GF-D8 (cell line): ENCODE data around the gene GJA5.

Experiments used
- DNase-seq: peaks from one replicate; lab custom pipeline; 2025; lab: John Stamatoyannopoulos, UW

The GJA5 gene

DNA sequence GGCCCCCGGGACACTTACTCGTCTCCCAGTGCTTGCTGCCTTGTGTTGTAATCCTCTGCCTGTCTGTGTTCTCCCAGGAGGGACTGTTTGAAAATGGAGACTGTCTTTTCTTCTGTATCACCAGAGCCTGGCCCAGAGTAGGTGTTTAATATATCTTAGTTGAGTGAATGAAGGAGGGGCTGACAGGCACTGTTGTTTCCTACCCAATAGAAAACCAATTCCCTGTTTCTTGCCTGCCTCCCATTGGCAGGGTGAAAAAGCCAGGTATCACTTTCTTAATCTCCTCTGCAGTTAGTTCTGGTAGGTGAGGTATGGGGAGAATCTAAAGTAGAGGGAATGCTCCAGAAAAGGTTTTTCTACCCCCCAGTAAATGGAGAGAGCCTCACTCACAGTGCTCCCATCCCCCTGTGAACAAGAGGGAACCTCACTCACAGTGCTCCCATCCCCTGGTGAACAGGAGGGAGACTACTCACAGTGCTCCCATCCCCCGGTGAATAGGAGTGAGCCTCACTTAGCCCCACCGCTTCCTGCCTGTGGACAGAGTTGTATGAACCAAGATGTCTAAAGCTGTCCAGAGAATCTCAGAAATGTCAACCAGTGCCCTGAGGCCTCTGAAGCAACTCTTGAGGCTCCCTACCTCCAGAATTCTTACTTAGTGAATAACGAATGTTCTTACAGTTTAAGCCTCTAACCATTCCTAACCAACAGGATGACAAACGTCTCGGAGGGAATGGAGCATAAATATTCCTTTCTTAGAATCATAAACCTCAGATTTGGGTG, at the start of gene GJA5:
Gene GJA5 (minus strand): TSS at position 122 of the 780 bp plus-strand sequence. CDS start 1,364 bp downstream, outside the sequence.
- DNase-seq = no peak

DNA sequence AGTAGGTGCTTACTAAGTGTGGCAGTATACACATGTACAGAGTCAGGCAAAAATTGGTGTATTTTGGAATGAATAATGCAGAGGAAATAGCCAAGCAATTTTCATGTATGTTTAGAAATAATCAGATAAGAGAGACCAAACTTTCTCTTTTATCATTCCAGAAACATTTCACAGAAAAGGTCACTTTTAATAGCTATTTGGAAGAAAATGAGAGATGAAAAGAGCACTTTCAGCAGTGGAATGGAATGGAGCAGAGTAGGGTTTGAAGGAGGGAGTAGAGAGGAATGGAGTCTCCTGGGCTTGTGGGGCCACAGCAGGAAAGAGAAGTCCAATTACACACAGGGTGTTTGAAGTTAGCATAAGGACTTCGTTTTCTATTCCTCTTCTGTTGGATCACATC, 48.8 kb upstream of the GJA5 start:
- DNase-seq = no peak

DNA sequence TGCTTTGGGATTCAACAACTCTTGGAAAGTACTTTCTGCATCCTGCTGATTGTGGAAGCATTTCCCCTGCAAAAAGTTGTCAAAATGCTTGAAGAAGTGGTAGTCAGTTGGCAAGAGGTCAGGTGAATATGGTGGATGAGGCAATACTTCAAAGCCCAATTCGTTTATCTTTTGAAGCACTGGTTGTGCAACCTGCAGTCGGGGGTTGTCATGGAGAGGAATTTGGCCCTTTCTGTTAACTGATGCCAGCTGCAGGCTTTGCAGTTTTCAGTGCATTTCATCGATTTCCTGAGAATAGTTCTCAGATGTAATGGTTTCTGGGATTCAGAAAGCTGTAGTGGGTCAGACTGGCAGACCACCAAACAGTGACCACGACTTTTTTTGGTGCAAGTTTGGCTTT, 47.6 kb upstream of the GJA5 start:
- no peak for DNase-seq

DNA sequence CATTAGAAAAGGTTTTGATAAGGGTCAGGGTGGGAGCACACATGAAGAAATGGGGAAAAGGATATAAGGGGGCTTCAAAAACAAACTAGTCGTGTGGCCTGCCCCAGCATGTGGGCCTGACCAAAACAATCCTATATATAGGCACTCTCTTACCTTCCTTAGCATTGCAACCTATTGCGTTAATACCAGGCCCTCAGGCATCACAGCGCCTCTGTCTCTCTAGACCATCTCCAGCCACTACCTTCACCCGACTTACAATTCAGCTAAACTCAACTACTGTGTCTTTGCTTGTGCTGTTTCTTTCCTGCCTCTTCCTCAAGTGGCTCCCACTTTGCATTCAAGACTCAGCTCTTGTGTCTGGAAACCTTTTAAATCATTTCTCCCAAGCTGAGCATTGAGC, 47.0 kb upstream of the GJA5 start:
- no peak for DNase-seq

DNA sequence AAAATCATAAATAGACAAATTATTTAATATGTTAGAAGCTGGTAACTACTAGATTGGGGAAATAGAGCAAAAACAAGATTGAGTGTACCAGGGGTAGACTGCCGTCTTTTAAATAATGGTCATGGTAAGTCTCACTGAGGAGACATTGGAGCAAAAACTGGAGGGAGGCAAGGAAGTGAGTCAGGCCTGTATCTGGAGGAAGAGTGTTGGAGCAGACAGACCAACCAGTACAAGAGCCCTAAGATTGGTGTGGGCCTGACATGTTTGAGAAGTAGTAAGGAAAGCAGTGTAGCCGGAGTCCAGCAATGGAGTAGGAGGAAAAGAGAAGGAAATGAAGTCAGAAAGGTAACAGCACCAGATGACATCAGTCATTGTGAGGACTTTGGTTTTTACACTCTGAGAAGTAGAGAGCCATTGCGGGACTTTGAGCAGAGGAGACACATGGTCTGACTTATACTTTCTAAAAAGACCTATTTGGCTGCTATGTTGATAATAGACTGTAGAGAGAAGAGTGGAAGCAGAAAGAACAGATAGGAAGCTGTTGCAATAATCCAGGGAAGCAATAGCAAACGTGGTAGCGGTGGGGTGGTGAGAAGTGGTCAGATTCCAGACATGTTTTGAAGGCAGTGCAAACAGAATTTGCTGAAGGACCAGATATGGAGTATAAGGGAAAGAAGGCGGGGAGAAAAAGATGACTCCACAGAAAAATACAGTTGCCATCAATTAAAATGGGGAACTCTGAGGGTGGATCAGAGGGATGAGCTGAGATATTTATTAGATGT, 44.7 kb upstream of the GJA5 start:
- no peak for DNase-seq

DNA sequence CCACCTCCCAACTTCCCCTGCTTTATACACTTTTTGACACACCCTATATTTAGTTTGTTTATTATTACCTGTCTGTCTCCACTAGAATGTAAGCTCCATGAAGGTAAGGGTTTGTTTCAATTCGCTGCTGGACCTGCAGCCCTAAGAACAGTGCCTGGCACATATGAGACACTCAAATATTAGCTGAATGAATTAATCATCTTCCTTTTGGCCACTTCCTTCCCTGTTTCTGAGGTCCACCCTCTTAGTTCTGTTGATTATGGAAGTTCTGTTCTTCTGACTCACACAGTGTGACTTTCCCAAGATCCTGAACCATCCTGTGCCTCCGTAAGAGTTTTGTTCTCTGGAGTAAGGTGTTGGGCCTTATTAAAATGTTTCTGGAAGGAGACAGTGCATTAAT, 40.4 kb upstream of the GJA5 start:
- no peak for DNase-seq

DNA sequence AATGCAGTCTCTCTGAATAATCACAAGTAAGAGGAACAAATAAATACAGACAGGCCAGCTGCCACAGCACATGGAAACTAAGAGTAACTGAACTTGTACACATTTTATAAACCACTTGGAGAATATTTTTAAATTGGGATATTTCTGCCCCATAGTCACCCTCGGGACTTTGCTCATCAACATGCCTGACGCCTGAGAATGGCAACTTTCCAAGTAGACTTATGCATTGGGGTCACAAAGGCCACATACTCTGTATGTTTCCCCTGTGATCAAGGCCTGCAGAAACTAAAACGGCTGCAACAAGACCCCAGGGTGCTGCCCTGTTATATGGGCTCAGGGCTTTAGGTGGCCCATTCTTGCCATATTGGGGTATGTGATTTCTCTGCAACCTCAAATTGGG, 38.3 kb upstream of the GJA5 start:
- no peak for DNase-seq

DNA sequence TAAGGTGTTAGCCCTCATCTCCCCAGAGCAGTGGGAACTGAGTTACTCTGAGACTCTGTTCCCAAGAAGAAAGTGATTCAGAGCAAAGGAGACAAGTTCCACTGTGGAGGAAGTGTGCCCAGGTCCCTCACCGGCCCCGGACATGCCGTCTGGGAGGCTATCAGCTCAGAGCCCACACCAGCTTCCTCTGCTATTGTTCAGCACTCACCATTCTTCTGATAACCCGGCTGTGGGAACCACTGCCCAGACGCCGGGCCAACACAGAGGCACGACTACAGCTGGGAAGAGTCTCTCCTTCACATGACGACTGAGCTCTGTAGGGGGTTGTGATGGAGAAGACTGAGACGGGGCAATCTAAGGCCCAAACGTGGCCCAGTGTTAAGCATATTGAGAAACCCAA, 34.2 kb upstream of the GJA5 start:
- no peak for DNase-seq

DNA sequence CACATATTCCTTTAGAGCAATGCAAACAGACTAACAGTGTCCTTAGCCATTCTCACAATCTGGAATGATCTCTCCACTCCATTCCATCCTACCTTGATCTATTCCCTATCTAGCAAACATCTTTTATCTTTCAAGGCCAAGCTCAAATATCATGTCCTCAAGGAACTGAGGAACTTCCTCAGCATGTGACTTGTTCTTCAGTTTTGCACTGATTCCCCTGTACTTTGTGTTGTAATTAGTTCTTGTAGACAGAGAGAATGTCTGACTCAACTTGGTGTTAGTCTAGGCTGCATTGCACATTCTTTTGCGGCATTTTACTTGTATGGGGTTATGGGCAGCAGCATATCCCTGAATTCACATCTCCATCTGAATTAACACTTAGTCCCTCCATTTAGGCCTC, 31.5 kb upstream of the GJA5 start:
- DNase-seq = no peak

DNA sequence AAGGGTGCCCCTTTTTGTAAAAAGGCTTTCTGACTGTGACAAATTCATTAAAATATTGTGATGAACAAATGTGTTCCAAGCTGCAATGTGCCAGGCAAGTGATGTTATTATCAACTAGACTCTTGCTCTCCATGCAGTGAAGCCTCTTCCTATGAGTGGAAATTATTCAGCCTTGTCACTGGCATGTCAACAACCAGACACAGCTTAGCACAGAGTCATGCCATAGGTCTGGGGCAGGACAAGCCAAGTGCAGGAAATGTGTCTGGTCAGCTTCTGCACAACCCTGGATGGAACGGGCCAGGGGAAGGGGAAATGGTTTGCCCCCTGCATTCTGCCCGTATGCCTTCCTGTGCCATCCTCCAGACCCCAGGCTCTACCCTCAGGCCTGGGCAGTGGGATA, 27.4 kb upstream of the GJA5 start:
- DNase-seq = no peak

DNA sequence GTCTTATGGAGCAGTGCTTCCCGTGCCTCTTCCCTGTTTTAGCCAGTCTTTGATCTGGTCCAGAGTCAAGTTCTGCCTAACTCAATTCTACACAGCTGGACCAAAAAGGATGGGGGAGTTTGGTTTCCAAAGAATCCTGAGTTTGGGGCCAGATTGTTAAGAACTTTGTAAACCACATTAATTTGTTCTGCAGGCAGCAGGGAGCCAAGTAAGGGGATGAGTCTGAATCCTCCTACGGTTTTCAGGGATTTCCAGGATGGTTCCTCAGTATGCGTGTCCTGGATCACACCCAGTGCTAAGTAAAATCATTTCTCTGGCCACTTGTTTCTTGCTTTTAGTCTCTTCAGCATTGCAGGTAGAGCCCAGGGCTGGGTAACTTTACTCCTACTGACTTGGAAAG, 26.1 kb upstream of the GJA5 start:
- no peak for DNase-seq

DNA sequence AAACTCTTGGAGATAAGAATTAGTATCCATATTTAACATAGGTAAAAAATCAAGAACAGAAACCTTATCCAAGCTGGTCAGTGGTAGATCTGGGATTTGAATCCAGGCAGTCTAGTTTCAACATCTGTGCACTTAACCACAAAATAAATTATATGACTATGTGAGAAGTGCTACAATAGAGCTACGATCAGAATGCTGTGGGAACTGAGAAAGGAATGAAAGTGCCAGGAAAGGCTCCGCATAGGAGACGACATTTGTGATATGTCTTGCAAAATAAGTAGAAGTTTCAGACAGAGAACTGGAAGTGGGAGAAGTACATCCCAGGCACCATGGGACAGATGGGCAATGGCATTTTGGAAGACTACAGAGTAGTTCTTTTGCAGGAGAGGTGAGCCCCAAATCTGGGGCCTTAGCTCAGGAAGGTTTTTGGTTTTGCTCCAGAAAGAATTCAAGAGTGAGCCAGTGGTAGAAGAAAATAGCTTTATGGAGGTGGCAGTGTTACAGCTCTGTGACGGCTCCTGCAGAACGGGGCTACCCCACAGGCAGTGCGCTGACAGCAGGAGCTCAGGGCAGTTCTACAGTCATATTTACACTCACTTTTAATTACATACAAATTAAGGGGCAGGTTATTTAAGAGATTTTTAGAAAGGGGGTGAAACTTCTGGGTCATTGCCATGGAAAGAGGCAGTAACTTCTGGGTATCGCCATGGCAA, 25.5 kb upstream of the GJA5 start:
- DNase-seq = no peak

DNA sequence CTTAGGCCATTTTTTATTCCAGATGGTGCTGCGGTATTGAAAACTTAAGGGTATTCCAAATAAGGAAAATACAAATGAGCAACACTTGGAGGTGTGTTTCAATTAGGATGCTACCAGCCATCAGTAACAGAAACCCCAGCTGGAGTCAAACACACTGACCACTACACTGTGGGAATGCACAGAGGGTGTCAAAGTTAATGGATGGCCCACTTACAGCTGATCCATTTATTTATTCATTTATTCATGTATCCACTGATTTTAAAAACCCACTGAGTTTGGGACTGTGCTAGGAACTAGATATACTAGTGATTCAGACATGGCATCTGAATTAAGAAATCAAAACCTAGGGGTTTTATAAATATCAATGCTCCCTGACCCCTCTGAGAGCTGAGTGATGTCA, 24.5 kb upstream of the GJA5 start:
- DNase-seq = no peak

DNA sequence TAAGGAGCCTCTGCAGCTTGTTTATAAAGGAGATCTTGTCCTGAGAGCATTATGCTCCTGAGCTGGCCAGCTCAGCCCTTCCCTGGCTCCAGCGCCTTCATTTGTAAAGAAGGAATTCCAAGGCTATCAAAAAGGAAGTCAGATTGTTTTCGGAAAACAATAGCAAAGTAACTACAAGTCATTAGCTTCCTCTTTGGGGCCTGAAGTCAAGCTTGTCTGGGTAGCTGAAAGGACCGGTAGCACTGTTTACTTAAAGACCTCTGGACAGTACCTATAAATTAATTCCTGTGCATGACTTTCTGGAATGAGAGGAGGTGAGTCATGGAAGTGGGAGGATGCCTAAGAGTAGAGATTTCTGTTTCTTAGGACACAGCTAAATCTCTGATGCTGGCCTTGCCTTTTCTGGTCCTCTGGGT, 20.7 kb upstream of the GJA5 start:
- no peak for DNase-seq

DNA sequence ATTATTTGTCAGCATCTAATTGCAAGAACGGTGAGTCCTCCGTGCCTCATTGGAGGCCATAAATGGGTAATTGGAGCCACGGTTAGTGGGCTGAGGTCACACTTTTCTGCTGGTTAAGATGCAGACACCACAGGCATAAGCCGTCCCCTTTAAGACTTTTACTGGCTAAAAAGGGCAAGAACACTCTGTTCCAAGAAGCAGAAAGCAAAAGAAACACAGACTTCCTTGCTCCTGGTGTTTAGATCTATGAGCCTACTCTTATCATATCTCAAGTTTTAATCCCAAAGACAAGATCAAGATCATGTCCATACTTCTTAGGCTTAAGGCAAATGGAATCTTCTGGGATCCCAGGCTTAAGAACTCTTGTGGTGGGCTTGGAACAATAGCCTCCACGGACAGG, 17.3 kb upstream of the GJA5 start:
- no peak for DNase-seq

DNA sequence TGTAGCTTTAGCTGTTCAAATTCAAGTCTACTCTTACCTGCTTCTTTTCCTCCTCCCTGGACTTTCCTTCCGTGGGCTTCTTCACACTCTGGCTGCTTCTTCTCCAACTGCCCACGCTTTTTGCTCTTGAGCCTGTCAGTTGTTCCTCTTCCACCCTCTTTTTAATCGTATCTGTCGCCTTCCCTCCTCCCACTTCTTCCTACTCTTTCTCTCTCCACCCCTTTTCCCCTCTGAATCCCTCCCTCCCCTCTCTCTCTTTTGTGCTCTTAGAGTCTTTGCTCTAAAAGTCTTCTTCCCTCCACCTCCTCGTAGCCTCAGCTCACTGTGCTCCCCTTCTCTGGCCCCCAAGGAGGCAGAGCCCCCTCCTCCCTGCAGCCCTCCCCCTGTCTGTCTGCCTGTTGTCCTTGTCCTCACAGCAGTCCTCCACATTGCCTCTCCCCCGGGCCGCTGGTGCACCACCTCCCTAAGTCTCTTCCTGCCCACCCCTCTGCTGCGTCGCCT, 12.9 kb upstream of the GJA5 start:
- no peak for DNase-seq

DNA sequence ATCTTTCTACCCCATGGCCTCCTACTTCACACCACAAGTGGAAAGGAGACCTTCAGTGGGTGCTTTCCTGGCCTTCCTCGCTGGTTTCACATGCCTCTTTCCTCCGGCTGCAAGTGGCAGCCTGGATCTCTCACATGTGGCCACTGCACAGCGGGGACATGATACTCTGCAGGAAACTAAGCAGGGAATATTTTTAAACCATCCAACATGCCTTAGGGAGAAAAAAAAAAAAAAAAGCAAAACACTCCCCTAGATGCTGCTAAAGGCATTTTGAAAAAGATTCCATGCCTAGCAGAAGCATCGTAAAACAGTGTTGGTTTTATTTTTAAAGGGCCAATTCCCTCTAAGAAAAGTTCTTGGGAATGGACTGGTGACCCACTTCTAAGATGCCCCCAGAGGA, 12.2 kb upstream of the GJA5 start:
- DNase-seq = no peak

DNA sequence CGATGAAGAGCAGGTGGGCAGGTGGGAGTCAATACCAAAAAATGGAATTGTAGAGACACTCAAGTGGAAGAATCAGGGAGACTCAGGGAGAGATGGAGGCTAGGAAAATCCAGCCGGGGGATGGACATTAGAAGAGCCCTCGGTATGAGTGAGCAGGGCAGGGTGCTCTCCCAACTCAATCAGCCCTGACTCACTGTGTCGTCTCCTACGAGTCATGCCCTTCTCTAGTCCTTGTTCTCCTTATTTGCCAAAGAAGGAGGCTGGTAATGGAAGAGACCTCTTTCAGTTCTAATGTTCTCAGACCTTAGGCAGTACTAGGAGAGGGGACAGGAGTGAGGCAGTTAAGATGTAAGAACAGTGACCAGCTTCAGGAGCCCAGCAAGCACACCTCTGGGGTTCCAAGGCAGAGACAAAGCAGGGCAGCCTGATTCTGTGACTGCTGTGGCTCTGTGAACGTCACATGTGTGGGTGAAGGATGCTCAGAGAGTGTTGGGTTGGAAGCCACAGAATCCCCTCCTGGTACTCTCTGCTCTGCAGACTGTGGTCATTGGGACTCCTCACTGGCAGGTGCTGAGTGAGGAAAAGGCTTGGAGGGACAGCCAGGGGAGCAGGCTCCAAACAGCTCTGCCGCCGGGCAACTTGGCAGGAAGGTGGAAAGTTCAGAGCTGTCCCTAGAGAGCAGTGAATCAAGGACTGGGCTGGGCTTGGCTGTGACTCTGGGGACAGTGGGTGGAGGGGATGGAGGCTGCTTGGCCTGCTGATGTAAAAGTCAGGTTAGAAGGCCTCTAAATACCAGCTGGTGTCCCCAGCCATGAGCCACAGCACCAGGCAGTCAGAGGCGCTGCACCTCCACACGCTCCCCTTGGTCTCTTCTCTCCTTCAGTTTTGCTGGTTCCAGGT, 11.1 kb upstream of the GJA5 start:
- no peak for DNase-seq

DNA sequence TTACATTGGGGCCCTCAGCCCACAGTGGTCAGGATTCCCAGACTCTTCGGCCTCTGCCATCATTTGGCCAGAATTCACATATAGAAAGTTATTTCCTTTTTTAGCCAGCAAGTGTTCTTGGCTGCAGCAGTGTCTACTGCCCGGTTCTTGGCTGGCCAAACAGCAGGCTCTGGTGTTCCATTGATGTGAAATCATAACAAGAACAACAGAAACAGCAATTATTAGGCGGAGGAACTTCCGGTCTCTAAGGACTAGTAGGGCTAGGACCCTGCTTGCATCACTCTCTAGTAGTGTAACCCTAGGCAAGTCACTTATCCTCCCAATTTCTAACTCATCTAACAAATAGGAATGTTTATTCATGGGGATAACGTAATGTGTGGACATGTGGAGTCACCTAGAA, 8.7 kb upstream of the GJA5 start:
- no peak for DNase-seq

DNA sequence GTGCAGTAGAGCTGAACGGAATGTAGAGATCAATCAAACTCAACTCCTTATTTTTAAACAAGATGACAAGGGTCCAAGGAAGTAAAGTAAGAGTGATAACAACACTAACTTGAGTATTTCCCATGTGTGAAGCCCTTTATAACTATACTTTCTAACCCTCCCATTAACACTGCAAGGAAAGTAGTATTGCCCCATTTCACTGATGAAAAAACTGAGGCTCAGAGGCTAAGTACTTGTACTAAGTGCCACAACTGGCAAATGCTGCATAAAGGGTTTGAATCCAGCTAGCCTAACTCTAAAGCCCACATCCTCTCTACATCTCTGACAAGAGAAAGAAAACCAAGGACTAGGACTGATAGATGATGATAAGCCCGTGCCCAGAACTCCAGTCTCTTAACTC, 8.2 kb upstream of the GJA5 start:
- DNase-seq = no peak

DNA sequence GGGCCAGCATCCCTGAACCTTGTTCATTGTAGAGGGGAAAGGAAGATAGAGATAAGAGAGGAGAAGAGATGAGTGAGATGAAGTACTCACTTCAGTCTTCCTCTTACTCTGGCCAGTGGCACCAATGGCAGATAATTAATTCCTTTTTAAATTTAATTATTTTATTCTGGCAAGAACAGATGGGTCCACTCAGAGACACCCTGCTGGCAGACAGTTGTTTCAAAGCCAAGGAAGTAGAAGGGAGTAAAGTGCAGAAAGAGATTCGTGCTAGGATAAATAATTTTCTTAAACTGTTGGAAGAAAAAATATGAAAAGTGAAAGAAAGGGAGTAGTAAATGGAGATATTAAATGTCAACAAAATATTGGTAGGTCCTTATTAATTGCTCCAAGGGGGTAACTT, 7.7 kb upstream of the GJA5 start:
- no peak for DNase-seq
